NCI-H524 treated with DMSO at 0.1 percent for 48 hours (cell line): ENCODE results near the gene AMBRA1.

ENCODE experiments used
- DNase-seq: peaks from one replicate; lab custom pipeline; 2025; lab: John Stamatoyannopoulos, UW

AMBRA1 gene

DNA sequence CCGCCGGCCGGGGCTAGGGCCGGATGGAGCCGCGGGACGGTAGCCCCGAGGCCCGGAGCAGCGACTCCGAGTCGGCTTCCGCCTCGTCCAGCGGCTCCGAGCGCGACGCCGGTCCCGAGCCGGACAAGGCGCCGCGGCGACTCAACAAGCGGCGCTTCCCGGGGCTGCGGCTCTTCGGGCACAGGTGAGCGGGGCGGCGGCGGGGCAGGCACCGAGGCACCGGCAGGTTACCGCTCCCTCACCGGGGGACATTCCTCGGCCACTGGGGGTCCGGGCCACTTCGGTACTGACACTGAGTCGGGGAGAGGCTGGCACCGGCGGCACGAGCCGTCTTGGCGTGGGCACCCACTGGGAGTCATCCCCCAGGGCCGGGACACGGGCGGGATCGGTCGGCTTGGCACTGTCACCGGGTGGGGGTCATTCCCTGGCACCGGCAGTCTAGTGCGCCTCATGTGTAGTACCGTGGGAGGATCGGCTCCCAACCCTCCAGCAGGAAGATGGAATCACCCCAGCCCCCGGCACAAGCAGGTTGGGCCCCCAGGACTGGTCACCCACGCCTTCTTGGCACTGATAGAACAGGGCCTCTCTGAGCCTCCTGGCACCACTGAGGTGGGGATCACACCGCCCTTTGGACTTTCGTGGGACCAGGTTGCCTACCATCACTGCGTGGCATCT is 246.0 kb downstream of the AMBRA1 start:
- DNase-seq = no peak

GRCh38 chr11:46346886-46347636 is 246.8 kb downstream of the AMBRA1 start, which contains the start of gene DGKZ:
Gene DGKZ, plus strand, starts transcription at chr11:46347463. Its CDS starts 197 bp downstream, at chr11:46347660.
- no peak for DNase-seq
